ENCODE measurements around the gene NFAT5. TPM values are rescaled to one million over a fixed set of nuclear protein-coding genes. Genes with fewer than 3 reads are reported as not detected.
"Not testable (repeated sequence)": the region's sequence is repeated elsewhere in the genome, so short reads cannot be mapped to it uniquely, and the experiment has no call there.

NFAT5 gene, protein sequence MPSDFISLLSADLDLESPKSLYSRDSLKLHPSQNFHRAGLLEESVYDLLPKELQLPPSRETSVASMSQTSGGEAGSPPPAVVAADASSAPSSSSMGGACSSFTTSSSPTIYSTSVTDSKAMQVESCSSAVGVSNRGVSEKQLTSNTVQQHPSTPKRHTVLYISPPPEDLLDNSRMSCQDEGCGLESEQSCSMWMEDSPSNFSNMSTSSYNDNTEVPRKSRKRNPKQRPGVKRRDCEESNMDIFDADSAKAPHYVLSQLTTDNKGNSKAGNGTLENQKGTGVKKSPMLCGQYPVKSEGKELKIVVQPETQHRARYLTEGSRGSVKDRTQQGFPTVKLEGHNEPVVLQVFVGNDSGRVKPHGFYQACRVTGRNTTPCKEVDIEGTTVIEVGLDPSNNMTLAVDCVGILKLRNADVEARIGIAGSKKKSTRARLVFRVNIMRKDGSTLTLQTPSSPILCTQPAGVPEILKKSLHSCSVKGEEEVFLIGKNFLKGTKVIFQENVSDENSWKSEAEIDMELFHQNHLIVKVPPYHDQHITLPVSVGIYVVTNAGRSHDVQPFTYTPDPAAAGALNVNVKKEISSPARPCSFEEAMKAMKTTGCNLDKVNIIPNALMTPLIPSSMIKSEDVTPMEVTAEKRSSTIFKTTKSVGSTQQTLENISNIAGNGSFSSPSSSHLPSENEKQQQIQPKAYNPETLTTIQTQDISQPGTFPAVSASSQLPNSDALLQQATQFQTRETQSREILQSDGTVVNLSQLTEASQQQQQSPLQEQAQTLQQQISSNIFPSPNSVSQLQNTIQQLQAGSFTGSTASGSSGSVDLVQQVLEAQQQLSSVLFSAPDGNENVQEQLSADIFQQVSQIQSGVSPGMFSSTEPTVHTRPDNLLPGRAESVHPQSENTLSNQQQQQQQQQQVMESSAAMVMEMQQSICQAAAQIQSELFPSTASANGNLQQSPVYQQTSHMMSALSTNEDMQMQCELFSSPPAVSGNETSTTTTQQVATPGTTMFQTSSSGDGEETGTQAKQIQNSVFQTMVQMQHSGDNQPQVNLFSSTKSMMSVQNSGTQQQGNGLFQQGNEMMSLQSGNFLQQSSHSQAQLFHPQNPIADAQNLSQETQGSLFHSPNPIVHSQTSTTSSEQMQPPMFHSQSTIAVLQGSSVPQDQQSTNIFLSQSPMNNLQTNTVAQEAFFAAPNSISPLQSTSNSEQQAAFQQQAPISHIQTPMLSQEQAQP (N-terminal part only)
- 10 to 100 TPM; 30.2 to 34.9 TPM for total RNA-seq
- long read RNA-seq, partial matches to known transcripts: 3 of 8 reads
- long read RNA-seq, other reads (novel, unspliced or antisense): 5 of 8 reads

GRCh38 chr16:69565671-69566239 is at the start of gene NFAT5:
NFAT5 (plus strand) TSS chr16:69565966; CDS start chr16:69566302, 336 bp downstream.
- DNase-seq (peak; percentile 73 to 89), ATAC-seq (peak; percentile 81)
- intact Hi-C loops (cut with DNase I, micrococcal nuclease): loop anchor here in 1 of 2 donors (10.0 kb wide), 1 partner anchor 171 kb away; no protein-coding TSS in a partner anchor

DNA sequence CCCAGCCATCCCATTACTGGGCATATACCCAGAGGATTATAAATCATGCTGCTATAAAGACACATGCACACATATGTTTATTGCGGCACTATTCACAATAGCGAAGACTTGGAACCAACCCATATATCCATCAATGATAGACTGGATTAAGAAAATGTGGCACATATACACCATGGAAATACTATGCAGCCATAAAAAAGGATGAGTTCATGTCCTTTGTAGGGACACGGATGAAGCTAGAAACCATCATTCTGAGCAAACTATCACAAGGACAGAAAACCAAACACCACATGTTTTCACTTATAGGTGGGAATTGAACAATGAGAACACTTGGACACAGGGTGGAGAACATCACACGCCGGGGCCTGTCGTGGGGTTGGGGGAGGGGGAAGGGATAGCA is 47.9 kb upstream of the NFAT5 start:
- ATAC-seq; intact Hi-C loops (cut with DNase I, micrococcal nuclease); DNase-seq: not testable (repeated sequence)

DNA sequence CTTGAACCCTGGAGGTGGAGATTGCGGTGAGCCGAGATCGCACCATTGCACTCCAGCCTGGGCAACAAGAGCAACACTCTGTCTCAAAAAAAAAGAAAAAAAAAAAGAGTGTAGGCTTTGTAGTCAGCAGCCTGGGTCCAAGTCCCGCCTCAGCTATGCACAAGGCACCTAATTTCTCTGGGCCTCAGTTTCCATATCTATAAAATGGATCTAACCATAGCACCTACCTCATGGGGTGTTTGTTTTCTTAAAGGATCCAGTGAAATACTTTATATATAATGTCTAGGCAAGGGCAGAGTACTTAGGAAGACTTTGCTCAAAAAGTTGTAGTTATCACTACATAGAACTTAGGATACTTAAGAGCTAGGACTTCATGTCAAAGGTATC is 45.4 kb upstream of the NFAT5 start:
- ATAC-seq (no peak), DNase-seq (no peak)
- intact Hi-C loops (cut with DNase I, micrococcal nuclease): no loop called here

DNA sequence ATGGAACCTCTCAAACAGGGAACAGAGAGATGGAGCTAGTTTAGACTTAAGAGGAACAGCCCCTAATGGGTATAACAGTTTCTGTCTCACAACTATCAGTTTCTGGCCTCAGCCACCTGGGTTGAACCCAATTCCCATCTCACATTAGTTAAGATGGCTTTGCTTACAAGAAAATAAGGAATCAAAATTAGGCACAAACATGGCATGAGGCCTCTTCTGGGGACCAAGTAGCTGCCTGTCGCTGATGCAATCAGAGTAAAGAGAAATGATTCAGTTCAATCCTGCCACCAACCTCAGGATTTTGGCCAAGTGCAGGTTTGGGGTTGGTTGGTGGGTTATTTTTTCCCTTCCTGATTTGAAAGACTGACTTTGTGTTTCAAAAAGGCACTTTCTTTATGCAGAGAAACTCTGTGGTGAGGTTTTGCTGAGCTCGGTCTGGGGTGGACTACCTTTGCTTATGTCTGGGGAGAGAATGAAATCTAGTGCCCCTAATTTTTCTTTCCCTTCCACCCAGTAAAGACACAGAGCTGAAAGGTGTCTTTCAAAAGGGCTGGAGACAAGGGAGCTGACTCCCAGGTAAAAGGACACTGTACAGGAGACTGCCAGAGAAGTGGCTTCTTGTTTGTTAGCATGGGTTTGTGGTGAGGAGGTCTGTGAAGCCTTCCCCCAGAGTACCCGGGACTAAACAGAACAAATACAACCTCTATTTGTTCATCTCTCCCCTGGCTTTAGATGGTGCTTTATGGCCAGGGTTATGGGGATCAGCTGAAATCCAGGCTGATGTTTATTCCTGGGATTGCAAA is 44.8 kb upstream of the NFAT5 start:
- no peak for ATAC-seq
- no peak for DNase-seq

GRCh38 chr16:69522041-69522578 is 43.7 kb upstream of the NFAT5 start:
- DNase-seq (no peak), ATAC-seq (no peak)
- intact Hi-C loops (cut with DNase I, micrococcal nuclease): no loop called here

More for the DNA sequence above, 44.8 kb upstream of the NFAT5 start:
- intact Hi-C loops (cut with DNase I, micrococcal nuclease): no loop called here

- no peak for DNase-seq
- peak; percentile 31 for ATAC-seq
- intact Hi-C loops (cut with DNase I, micrococcal nuclease): no loop called here
Measured at GRCh38 chr16:69522732-69523404, 42.9 kb upstream of the NFAT5 start.

DNA sequence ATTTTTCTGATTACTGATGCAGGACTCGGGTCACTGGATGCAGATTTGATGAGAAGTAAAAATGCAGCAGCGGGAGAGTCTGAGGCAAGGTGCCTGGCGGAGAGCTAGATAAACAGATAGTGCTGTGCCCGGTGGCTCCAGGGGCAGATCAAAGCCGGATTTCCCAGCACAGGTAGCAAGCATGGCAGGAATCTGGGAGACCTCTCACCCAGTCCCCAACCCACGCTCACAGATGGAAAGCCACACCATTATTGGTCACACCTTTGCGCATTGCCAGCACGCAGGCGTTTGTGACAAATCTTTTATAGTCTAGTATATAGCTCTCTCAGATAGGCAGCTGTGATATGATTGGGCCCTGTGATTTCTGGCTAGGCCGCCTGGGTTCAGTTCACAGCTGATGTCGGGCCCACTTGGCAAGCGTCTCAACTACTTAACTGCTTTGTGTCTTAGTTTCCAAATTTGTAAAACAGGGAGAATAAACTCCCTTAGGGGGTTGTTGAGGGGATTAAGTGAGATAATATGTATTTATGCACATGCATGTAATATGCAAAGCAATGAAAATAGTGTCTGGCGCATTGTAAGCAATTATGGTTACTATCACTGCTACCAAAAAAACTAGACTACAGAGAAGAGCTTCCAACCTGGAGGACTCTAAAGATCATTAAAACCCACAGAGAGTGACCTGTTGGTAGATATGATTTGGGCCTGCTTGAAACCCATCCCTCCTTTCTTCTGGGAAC is 42.0 kb upstream of the NFAT5 start:
- DNase-seq (peak; percentile 73 to 84), ATAC-seq (peak; percentile 98)

DNA sequence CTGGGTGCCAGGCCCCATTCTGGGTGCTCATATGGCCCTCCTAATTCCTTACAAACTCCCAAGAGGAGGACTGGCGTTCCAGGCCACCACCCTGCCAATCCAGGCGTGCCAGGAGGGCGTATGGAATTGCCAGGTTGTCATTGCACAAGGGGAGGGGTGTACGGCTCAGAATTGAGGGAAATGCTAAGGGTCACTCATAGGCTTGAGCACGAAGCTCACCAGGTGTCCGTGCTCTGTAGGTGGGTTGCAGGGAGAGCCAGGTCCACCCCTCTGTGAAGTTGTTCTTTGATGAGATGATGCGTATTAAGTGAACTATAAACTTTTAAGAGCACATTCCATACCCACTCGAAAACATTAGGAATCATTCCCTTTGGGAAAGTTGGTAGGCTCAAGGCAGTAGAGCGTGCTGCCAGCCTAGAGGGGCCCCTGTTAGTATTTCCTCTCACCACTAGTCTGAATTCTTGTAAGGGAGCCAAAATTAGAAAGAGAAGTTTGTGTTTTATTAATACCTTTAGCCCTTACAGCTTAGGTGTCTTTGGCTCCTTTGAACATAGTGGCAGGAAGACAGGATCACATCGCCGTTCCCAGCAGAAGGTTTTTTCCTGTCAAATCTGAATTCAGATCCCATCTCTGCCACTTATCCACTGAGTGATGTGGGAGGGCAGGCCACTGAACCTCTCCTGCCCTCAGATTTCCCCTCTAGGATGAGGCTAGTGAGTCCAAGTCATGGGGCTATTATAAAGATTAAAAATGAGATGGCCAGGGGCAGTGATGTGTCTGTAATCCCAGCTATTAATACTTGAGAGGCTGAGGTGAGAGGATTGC is 38.7 kb upstream of the NFAT5 start:
- ATAC-seq: no peak

More for the DNA sequence above, 42.0 kb upstream of the NFAT5 start:
- intact Hi-C loops (cut with DNase I, micrococcal nuclease): no loop called here

DNA sequence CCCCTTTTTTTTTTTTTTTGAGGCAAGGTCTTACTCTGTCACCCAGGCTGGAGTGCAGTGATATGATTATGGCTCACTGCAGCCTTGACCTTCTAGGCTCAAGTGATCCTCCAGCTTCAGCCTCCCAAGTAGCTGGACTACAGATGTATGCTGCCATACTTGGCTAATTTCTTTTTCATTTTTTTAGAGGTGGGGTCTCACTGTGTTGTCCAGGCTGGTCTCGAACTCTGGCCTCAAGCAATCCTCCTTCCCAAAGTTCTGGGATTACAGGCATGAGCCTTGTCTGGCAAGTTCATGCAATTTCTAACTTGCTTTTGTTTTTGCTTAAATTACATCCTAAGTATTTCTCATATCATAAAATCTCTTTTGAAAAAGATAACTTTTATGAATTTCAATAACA is 33.8 kb upstream of the NFAT5 start:
- no peak for ATAC-seq
- intact Hi-C loops (cut with DNase I, micrococcal nuclease): no loop called here
- DNase-seq: no peak

More for the DNA sequence above, 38.7 kb upstream of the NFAT5 start:
- DNase-seq: no peak
- intact Hi-C loops (cut with DNase I, micrococcal nuclease): no loop called here

DNA sequence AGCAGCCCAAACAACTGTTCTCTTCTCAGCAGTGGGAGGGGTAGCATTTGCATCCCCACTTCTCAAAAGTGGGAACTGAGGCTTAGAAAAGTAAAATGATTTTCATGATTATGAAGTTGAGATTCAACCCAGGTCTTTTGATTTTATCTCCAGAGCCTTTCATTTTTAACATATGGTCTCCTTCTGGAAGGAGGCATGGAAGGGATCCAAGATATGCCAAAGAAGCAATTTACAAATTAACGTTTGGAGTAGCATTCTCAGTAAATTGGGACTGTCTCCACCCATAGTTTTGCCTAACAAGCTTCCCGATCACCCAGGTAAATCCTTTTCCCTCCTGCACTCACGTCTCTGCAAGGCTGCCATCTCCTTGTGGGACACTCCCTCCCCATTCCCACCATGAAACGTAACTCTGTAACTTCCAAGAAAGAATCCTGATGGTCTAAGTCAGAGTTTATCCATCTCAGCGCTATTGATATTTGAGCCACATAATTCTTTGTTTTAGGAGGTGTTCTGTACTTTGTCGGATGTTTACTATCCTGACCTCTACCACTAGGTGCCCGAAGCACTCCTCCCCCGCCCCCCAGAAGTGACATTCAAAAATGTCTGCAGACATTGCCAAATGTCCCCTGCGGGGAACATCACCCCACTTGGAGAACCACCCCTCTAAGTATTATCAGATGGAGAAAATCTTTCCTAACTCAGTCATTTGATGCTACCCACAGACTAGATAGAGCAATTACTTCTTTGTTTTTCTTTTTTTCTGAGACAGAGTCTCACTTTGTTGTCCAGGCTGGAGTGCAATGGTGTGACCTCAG is 32.9 kb upstream of the NFAT5 start:
- ATAC-seq (no peak), DNase-seq (no peak)
- intact Hi-C loops (cut with DNase I, micrococcal nuclease): no loop called here

GRCh38 chr16:69534720-69535119 is 31.0 kb upstream of the NFAT5 start:
- ATAC-seq (no peak), DNase-seq (no peak)
- intact Hi-C loops (cut with DNase I, micrococcal nuclease): no loop called here

- ATAC-seq (no peak), DNase-seq (no peak)
- intact Hi-C loops (cut with DNase I, micrococcal nuclease): no loop called here
Measured at GRCh38 chr16:69535123-69536050, 30.4 kb upstream of the NFAT5 start.

DNA sequence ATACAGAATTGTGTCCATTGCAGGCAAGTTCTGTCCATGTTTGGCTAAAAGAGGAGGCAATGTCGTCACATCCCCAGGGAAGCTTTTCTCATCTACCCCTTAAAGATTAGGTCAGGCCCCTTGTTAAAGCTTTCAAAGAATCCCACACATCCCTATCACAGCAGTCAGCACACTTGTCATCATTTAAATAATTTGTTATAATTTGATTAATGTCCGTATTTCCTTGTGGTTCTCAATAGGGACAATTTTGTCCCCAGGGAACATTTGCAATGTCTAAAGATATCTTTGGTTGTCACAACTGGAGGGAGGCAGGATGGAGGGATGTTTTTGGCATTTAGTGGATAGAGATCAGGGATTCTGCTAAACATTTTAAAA is 28.1 kb upstream of the NFAT5 start:
- DNase-seq (no peak), ATAC-seq (no peak)
- intact Hi-C loops (cut with DNase I, micrococcal nuclease): no loop called here

DNA sequence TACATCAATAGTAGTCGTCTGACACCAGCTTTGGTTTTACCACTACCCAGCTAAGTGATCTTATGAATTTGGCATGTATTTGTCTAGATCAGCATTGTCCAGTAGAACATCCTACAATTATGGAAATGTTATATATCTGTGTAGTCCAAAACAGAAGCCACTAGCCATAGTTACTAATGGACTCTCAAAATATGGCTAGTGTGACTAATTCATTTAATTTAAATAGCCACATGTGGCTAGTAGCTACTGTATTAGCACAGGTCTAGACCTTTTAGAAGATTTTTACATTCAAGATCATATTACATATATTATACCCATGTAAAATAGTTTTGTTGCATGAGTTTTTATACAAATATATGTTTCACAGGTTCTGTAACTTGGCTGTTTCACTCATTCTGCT is 27.0 kb upstream of the NFAT5 start:
- ATAC-seq (no peak), DNase-seq (no peak)
- intact Hi-C loops (cut with DNase I, micrococcal nuclease): no loop called here
